GM18505 (cell line): ENCODE results near the gene ALCAM.

Source experiments
- ATAC-seq: cut with Tn5 transposase; IDR thresholded peaks from one replicate; pipeline ENCODE4 v1.9.1; 2021; ENCODE audit not compliant: unreplicated experiment
- POLR2A ChIP-seq: IDR thresholded peaks from 4 replicates; pipeline ENCODE4 v1.6.1; 2011; ENCODE audit warnings: borderline replicate concordance; ENCODE audit not compliant: insufficient read depth, insufficient read length; ENCODE audit errors: extremely low read depth

The ALCAM gene

GRCh38 chr3:105466495-105467404 is 100.0 kb downstream of the ALCAM start:
- no peak for TF ChIP-seq POLR2A
- ATAC-seq: no peak

GRCh38 chr3:105470851-105471250 is 104.1 kb downstream of the ALCAM start:
- no peak for TF ChIP-seq POLR2A
- no peak for ATAC-seq

- ATAC-seq: peak; percentile 77
- TF ChIP-seq POLR2A: no peak
These were observed 107.0 kb downstream of the ALCAM start for GRCh38 chr3:105473521-105474223.

DNA sequence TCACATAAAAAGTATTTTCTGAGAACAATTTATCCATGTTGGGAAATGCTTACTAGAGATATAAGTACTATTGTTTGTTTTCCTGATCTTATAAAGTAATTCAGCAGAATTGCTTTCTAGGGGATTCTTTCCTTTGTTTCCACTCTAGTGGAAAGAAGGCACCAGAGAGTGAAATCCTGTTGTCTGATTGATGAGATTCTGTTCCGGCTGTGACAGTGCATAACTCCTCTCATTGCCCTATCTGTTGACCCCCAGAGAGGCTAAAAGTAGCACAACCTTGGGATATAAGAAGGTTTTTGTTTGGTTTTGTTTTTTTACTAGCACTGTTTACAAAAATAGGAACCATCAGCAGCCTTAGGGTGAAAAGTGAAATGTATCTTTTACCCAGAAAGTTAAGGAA is 114.1 kb downstream of the ALCAM start:
- no peak for TF ChIP-seq POLR2A
- ATAC-seq: no peak

DNA sequence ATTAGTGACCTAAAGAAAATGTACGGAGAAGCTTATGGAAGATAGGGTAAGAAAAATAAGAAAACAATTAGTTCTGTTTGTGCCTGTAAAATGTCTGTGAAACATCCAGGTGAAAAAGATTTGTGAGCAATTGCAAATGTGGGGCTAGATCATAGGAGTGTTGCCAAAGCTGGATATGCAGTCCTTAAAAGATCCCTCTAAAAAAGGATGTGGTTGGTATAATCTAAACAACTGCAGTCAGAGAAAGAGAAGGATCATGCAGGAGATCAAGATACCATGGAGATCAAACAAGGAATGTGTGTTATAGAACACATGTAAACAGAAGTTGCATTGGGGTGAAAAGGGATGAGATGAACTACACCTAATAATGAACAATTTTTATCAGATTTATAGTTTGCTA is 116.8 kb downstream of the ALCAM start:
- no peak for ATAC-seq
- no peak for TF ChIP-seq POLR2A

DNA sequence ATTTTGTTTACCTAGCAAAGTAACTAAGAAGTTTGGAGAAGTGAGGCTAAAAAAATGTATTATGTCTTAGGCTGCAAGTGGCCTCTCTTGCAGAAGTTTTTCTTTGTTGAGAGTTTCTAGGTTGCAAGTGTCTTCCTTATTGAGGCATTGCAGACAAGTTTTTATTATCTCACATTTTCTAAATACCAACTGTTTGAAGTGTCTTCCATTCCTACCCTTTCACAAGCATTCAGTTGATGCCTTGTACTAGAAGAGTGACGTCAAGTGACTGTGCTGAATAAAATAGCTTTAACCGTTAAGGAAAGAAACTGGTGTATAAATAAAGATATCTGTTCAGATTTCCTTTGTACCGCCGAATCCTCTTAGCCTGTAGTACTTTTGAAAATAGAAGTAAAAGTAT is 123.3 kb downstream of the ALCAM start:
- no peak for ATAC-seq
- TF ChIP-seq POLR2A: no peak

DNA sequence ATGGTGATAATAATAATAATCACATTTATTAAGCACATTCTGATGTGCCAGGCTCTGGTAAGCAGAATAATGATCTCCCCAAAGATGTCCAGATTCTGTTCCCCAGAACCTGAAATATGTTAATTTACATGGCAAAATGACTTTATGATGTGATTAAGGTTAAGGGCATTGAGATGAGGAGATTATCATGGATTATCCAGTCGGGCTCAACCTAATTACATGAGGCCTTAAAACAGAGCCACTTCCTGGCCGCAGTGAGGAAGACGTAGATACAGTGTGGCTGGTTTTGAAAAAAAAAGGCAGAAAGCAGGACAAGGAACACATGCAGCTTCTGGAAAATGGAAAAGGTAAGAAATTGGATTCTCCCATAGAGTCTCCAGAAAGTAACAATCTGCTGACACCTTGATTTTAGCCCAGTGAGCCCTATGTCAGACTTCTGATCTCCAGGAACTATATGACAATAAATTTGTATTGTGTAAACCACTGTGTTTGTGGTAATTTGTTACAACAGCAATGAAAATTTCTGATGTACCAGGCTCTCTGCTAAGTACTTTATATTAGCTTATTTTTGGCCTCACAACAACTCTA is 126.7 kb downstream of the ALCAM start:
- TF ChIP-seq POLR2A: no peak
- ATAC-seq: no peak

DNA sequence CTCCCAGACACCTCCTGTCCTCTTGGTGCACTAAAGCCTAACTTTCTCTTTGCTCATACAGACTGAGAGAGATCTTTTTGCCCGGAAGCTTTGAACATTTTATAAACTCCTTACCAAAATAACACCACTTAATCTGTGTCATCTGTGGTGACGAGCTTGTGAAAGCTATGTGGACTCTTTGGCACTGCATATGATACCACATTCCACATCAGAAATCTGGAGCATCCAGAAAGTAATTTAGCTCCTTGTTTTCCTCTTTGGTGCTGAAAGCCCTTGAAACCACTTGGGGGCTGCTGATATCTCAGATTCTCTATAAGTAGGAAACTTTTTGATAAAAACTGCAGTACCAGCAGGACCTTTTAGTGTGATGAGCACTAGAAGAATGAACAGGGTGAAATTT is 128.3 kb downstream of the ALCAM start:
- ATAC-seq: no peak
- no peak for TF ChIP-seq POLR2A

- TF ChIP-seq POLR2A: no peak
- ATAC-seq: no peak
These were observed 129.6 kb downstream of the ALCAM start for GRCh38 chr3:105496343-105496742.

- no peak for ATAC-seq
- TF ChIP-seq POLR2A: no peak
These were observed 130.7 kb downstream of the ALCAM start for GRCh38 chr3:105497386-105497785.

DNA sequence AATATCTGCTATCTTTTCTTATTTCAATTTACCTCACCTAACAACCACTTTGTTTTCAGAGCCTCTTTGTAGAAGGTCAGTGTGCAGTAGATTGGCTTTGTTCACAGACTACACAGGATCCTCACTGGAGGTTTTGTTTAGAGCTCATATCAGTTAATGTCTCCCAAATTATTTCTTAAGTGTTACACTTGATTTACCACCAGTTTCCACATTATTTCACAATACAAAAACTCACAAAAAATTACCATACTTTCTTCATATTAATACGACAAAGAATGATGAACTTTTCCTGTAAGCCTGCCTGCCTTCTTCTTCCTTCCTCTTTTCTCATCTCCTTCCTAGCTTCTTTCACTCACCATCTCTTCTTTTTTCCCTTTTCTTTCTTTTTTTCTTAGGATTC is 133.3 kb downstream of the ALCAM start:
- no peak for ATAC-seq
- TF ChIP-seq POLR2A: no peak

- no peak for ATAC-seq
- TF ChIP-seq POLR2A: no peak
These were observed 135.6 kb downstream of the ALCAM start for GRCh38 chr3:105502333-105502732.

DNA sequence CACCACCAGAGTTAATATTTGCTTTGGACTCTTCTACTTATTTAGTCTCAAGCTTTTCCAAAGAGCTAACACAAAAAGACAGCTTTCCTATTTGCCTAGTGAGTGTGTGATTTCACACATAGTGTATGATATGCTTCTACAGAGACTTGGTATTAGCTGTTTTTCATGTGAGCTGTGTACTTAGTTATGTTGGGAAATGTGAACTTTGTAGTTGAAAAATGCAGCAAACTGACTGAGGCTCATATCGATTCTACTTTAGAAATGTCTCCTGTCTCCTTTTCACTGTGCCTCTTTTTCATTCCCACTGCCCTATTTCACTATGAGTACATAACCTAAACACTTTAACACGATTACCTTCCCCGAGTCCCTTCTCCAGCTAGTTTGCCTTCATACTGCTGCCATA is 136.5 kb downstream of the ALCAM start:
- no peak for ATAC-seq
- TF ChIP-seq POLR2A: no peak
